Measurements from ENCODE around the gene PARP1.
"Not testable (repeated sequence)": the region's sequence is repeated elsewhere in the genome, so short reads cannot be mapped to it uniquely, and the experiment has no call there.

PARP1 gene

GRCh38 chr1:226428791-226429461 lies 21.0 kb upstream of the PARP1 start:
- DNase-seq (ENCODE audit: low read depth), result no peak

DNA sequence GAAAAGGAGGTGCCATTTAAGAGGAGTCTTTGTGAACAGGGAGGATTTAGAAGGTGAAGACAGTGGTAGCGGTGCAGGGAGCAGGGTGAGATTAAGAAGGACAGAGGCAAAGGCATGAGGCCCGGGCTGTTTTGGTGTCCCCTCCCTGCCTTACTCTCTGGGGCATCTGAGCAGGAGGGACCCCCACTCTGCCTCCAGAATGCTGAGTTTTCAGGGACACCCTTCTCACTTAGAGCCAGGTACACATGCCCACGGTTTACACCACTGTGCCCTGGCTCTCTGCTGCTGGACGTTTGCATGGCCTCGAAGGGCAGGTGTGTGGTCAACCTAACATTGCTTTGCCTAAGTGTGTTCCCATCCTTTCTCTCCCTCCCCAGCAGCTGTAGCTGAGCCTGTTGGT lies 20.5 kb upstream of the PARP1 start:
- DNase-seq (ENCODE audit: low read depth), result no peak

- DNase-seq (ENCODE audit: low read depth), result no peak
Observed at GRCh38 chr1:226427131-226427530, 19.2 kb upstream of the PARP1 start.

- not testable (repeated sequence) for DNase-seq (ENCODE audit: low read depth)
Observed at GRCh38 chr1:226426395-226426794, 18.5 kb upstream of the PARP1 start.

DNA sequence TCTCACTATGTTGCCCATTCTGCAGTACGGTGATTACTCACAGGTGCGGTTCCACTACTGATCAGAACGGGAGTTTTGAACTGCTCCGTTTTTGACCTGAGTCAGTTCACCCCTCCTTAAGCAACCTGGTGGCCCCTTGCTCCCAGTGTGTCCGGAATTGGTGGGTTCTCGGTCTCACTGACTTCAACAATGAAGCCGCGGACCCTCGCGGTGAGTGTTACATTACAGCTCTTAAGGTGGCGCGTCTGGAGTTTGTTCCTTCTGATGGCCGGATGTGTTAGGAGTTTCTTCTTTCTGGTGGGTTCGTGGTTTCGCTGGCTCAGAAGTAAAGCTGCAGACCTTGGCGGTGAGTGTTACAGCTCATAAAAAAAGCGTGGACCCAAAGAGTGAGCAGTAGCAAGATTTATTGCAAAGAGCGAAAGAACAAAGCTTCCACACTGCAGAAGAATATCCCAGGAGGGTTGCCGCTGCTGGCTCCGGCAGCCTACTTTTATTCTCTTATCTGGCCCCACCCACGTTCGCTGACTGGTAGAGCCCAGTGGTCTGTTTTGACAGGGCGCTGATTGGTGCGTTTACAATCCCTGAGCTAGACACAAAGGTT lies 17.6 kb upstream of the PARP1 start:
- no peak for DNase-seq (ENCODE audit: low read depth)

DNA sequence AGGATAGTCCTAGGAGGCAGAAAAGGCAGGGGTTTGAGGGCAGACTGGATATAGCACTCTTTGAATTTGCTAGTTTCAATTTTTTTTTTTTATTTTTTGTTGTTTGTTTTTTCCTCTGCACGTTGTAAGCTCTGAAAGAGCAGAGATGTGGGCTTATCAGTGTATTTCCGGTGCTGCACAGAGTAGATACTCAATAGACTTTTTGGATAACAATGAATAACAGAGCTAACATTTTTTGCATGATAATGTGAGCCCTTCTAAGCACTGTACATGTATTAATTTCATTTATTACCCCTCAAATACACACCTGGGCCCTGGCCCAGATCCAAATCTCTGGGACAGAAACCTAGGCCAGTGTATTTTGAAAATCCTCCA lies 17.1 kb upstream of the PARP1 start:
- DNase-seq (ENCODE audit: low read depth), result no peak

DNA sequence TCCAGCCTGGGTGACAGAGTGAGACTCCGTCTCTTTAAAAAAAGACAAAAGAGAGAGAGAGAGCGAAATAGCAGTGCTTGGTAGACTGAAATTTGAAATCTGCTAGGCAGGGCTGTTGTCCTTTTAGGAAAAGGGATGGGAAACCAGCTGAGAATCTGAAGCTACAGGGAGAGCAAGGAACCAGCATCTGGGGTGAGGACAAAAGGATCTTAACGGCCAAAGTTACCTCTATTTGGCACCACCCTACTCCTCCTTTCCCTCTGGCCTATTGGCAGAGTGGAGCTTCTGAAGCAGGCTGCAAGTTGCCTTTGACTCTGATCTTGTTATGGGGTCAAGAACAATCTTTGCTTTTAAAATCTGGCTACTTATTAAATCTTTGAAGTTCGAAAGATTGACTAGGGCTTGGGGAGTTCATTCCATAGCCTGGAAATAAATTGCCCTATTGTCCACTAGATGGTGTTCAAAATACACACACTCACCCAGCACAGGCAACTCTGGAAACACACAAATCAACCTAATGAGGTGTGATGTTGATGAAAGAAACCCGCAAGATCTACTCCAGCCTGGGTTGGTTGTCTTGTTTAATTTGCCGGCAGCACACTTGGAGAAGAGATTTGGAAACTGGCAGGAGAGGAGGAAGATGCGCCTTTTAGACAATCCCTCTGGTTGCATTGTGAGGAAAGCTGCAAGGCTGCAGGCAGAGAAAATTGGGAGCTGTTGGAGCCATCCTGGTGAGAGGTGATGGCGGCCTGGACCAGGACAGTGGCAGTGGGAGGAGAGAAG lies 16.5 kb upstream of the PARP1 start:
- no peak for DNase-seq (ENCODE audit: low read depth)

GRCh38 chr1:226422478-226422877 lies 14.6 kb upstream of the PARP1 start:
- DNase-seq (ENCODE audit: low read depth), result no peak

- DNase-seq (ENCODE audit: low read depth), result no peak
Observed at GRCh38 chr1:226420897-226421296, 13.0 kb upstream of the PARP1 start.

- DNase-seq (ENCODE audit: low read depth), result no peak
Observed at GRCh38 chr1:226420328-226420727, 12.4 kb upstream of the PARP1 start.

DNA sequence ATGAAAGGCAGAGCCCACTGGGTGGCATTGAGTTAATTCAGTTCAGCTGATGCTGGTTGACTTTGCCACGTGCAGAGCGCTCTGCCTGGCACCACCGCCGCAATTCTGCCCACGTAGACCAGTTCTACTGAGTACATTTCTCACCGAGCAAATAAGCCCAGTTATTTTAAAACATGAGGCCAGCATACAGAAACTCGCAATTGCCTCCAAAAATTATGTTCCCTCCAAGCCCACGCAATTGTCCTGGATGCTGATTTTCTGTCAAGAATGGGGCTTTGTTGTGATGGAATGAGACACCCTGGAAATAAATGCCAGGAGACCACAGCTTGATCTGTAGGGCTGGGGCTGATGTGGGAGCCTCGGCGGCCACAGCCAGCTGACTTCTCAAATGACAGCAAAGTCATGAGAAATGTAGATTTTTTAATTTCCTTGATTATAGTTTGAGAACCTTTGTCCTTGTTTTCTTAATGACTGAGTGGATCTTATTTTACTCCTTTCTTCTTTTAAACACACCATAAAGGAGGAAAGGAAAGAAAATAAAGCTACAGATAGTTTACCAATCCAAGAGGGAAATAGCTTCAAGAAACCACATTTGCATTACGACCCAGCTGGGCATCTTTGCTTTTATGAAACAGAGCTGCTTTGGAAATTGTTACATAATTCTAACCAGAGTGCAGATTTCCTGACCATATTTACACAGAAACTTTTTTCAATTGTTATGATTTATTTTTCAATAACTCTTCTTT lies 11.6 kb upstream of the PARP1 start:
- DNase-seq (ENCODE audit: low read depth), result no peak

DNA sequence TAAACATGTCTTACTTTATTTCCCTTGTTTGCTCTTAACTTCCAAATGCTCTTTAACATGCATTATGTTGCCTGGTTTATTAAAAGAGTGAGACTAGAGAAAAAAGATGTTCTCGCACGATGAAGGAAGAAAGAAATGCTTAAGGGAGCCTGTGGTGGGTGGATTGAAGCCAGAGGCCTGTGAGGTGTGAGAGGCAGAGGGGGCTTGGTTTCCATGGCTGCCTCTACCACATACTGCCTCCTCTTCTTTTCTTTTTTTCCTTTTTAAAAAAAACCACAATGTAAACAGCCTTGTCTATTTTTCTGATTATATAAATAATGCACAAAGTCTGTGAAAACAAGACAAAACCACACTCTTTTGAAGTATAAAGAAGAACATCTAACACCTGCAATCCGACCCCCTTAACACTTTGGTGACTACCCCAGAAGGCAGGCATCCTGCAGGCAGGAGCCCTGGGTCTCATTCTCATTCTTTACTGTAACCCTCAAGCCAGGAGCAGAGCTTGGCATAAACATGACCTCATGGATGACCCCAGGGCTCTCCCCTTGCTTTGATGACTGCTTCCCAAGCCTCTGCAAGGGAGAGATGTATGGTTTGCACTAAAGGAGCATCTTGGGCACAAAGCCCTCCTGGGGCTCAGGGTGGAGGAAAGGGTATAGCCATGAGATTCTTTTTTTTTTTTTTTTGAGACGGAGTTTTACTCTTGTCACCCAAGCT lies 10.1 kb upstream of the PARP1 start:
- DNase-seq (ENCODE audit: low read depth), result no peak

- no peak for DNase-seq (ENCODE audit: low read depth)
Observed at GRCh38 chr1:226417350-226417749, 9.5 kb upstream of the PARP1 start.

DNA sequence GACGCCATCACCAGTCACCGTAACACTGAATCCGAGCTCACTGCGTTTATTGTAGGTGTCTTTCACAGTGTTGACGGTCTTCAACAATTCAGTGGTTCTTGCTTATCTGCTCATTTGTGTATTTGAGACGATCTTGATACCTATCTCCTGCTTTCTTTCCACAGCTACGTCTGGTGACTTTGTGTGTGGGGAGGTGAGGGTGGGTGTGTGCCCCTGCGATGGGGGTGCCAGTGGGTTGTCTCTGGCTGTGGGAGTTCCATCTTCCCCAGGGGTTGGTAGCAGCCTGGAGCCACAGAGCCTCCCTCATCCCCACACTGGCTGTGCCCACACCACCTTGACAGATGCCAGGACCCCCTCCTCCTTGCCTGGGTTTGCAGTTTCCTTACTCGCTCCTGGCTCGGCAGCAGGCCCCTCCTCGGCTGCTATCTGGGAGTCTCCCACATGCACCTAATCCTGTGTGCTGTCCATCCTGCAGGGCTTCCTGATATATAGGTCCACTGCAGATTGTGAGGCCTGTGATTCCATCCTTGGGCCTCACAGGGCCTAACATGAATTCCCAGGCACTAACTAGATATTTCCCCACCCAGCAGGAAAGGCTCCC lies 6.3 kb upstream of the PARP1 start:
- no peak for DNase-seq (ENCODE audit: low read depth)

DNA sequence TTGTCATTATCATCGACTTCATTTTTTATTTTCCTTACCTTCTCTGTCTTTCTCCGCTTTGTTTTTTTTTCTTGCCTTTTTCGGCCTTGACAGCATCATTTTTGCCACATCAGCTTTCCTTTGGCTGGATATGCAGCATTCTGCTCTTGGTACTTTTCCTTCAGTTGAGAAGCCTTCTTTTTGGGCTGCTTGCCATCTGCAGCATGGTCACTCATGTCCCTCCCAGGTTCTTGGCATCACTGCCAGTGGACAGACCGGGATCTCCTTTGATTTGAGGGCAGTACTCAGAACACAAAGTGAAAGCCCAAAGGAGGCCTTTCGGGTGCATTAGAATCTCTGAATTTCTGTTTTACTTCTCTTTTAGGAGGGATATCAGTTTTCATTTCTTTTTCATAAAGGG lies 3.7 kb upstream of the PARP1 start:
- no peak for DNase-seq (ENCODE audit: low read depth)

GRCh38 chr1:226410958-226411357 lies 3.1 kb upstream of the PARP1 start:
- no peak for DNase-seq (ENCODE audit: low read depth)

DNA sequence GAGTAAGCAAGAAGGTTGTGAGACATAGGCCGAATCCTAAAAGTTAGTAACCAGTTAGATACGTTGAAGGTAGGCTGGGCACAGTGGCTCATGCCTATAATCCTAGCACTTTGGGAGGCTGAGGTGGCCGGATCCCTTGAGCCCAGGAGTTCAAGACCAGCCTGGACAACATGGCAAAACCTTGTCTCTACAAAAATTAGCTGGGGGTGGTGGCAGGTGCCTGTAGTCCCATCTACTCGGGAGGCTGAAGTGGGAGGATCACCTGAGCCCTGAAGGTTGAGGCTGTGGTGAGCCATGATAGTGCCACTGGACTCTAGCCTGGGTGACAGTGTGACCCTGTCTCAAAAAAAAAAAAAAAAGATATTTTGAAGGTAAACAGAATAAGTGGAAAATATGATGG lies 1.5 kb upstream of the PARP1 start:
- DNase-seq (ENCODE audit: low read depth), result no peak

DNA sequence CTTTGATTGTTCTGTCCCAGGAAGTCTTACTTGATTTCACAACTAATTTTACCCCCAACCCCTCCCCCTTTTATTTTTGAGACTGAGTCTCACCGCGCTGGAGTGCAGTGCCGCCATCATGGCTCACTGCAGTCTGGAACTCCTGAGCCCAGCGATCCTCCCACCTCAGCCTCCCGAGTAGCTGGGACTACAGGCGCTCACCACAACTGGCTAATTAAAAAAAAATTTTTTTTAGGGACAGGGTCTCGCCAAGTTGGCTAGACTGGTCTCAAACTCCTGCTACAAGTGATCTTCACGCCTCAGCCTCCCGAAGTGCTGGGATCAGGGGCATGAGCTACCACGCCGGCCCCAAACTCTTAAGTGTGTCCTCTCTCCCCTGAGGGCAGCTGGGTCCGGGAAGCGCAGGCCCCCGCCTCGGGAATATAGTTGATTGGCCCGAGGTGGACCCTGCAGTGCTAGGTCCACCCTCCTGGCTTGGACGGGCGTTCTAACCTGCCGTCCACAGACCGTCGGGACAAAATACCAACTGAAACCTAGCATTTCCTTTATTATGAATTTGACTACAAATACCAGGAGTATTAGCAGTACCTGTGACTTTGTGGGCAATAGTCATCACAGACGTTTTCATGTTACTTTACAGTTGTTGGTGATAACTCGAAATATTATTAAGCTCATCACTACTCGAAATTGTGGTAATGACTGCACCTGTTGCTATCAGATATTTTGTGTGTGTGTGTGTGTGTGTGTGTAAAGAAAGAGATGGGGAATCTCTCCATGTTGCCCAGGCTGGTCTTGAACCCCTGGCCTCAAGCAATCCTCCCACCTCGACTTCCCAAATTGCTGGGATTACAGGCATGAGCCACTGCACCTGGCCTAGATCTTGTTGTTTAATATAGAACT lies 642 bp upstream of the PARP1 start:
- DNase-seq (ENCODE audit: low read depth), result no peak

GRCh38 chr1:226407199-226407496 lies 745 bp downstream of the PARP1 start:
- DNase-seq (ENCODE audit: low read depth), result no peak

DNA sequence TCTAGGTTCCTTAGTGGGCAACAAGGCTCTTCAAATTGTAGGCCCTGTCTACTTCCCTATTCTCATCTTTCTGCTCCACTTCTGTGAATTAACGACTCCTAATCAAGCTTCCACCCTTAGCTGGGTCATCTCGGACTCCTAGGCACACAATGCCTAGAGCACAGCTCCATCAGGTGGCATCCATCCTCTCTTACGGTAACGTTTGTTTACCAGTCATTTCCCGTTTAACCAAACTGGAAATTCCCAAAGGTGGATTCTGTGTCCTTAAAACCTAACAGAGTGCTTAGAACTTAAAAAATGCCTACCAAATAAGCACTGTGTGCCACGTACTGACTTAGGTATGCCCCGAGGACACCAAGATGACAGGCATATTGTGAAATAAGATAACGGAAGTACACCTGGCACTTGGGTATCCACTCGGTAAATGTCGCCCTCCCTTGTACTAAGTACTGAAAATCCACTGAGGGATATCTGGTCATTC lies 1.5 kb downstream of the PARP1 start:
- DNase-seq (ENCODE audit: low read depth), result no peak

All from stimulated activated CD8-positive, alpha-beta memory T cell treated with anti-CD3 and anti-CD28 coated beads, Interleukin-7, amount 100 ng/mL, for 24 hours (primary cell).